HG03159 (cell line): Measurements from ENCODE around the gene PRSS8.

ENCODE experiments used
- ATAC-seq: cut with Tn5 transposase; IDR thresholded peaks from one replicate; pipeline ENCODE4 v1.9.1; 2021; ENCODE audit warnings: mild to moderate bottlenecking, moderate library complexity; ENCODE audit not compliant: unreplicated experiment

The PRSS8 gene

DNA sequence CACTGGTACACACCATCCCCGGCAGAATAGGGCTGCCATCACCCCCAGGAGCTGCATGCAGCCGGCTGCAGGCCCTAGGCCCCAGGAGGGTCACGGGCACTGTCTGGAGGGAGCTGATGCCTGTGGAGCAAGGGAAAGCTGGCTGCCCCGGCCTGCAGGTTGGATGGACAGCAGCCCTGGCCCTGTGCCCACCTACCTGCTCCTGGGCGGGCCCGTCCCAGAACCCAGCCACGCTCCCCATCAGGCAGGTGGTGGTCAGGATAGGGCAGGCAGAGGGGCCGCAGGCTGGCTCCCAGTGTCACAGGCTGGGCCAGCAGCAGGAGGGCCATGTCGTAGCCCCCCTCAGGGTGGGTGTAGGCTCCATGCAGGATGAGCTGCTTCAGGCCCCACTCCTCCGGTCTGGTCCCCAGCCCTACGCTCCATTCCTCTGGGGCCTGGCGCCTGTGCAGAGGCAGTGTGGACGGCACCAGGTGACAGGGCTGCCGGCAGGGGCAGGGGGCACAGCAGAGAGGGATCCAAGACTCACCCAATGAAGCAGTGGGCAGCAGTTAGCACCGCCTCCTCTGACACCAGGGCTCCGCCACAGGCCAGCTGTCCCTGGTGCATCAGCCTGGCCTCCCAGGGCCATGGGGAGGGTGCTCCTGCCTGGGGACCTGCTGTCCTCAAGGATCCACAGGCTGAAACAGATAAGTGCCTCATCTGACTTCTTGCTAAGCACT lies 50.8 kb downstream of the PRSS8 start:
- no peak for ATAC-seq

DNA sequence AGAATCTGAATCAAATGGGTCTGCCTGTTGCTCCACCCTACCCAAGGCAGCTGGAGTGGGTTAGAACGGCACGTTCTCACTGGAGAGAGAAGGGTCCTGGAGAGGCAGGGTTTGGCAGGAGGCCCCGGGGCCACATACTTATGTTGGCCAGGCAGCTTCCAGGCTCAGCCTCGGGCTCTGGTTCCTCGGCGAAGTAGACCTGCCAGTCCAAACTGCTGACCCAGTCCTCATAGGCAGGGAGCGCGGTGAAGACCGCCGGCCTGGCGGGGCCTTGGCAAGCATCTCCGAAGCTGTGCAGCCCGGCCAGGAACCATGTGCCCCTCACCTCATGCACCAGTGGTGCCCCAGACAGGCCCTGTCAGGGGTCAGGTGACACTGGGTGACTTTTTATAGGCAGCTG lies 51.5 kb downstream of the PRSS8 start:
- ATAC-seq, result no peak

DNA sequence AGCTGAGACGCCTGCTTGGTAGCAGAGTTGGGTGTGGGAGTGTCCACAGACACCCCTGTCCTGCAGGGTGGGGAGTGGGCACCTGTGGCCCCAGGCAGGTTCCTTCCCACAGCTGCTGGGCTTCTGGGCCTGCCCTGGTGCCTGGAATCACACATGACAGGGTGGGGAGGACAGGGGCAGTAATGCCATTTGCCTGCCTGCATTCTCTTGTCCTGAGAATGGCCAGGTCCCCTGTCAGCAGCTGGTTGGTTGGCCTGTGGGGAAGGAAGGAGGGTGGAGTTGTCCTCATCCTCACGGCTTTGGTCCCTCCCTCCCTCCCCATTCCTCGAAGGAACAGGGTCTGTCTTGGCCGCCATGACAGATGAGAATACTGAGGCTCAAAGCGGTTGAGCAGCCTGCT lies 52.0 kb downstream of the PRSS8 start:
- ATAC-seq, result no peak

DNA sequence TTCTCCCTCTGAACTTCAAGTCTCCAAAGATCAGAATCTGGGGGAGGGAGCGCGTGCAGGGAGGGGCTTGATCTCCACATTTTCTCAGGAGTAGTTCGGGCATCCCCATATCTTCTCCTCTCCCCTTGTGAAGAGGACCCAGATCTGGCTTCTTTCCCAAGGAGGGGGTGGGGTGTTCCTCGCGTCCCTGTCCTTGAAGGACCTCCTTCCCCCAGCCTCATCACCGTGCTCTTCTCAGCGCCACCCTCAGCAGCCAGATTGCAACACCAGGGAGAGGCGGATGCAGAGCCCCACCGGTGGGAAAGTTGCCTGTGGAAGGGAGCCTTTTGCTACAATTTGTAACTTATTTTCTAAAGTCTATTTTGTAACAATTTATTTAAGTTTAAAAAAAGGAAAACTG lies 52.4 kb downstream of the PRSS8 start:
- ATAC-seq, result no peak

DNA sequence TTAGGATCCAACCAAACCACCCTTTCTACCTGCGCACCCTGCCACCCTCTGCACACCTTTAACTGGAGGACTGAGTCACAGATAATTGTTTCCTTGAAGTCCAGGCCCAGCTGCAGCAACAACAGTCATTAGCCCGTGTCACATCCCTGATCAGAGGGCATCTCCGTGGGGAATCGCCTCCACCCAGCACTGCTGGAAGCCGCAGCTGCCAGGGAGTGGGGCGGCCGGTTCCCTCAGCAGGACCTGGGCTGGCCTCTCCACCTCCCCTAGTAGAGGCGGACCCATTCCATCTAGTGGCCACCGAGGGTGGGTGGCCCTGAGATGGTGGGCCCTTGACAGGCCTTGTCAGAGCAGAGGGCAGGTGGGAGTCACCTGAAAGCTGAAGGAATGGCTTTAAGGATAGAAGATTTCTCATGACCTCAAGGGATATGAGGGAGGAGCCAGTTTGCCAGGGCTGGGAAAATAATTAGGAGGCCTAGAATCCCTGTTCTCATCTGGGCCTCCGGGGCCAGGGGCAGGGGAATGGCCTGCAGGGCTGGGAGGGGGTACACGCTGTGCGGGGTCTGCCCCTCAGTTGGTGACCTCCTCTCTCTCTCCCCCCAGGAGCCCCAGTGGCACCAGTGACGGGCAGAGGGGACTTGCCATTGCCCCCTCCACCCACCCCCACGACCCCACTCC lies 53.0 kb downstream of the PRSS8 start:
- no peak for ATAC-seq
